Stimulated activated CD4-positive, alpha-beta T cell treated with anti-CD3 and anti-CD28 coated beads, Interleukin-1b, Interleukin-23, amount 100 ng/mL, for 1 hour (primary cell): ENCODE data around the gene ARHGEF35.
"Not testable (repeated sequence)": the region's sequence is repeated elsewhere in the genome, so short reads cannot be mapped to it uniquely, and the experiment has no call there.

ENCODE experiments used
- DNase-seq, 2 donors: peaks; one replicate each; pipeline ENCODE4 v3.0.0-alpha.2; 2020; ENCODE audit warnings: low read depth in 2 of 2

The ARHGEF35 gene

GRCh38 chr7:144195212-144195872 lies at the start of gene ARHGEF35:
Gene ARHGEF35 (minus strand): TSS chr7:144195833. CDS start chr7:144188383, 7,450 bp downstream.
- not testable (repeated sequence) for DNase-seq

- not testable (repeated sequence) for DNase-seq
Measured at GRCh38 chr7:144245372-144245771, 49.7 kb upstream of the ARHGEF35 start.

- not testable (repeated sequence) for DNase-seq
Measured at GRCh38 chr7:144239365-144239764, 43.7 kb upstream of the ARHGEF35 start, which contains the start of gene OR2A42. Gene OR2A42 (minus strand): TSS chr7:144239605. CDS start chr7:144232843, 6,762 bp downstream.

GRCh38 chr7:144238530-144239082 lies 43.0 kb upstream of the ARHGEF35 start:
- not testable (repeated sequence) for DNase-seq

GRCh38 chr7:144233039-144233438 lies 37.4 kb upstream of the ARHGEF35 start:
- not testable (repeated sequence) for DNase-seq

- DNase-seq = not testable (repeated sequence)
Measured at GRCh38 chr7:144231027-144231426, 35.4 kb upstream of the ARHGEF35 start.

- DNase-seq = not testable (repeated sequence)
Measured at GRCh38 chr7:144228810-144229209, 33.2 kb upstream of the ARHGEF35 start.

GRCh38 chr7:144226866-144227265 lies 31.2 kb upstream of the ARHGEF35 start:
- not testable (repeated sequence) for DNase-seq

- DNase-seq = not testable (repeated sequence)
Measured at GRCh38 chr7:144223675-144224074, 28.0 kb upstream of the ARHGEF35 start.

GRCh38 chr7:144220531-144220930 lies 24.9 kb upstream of the ARHGEF35 start:
- DNase-seq = not testable (repeated sequence)

- DNase-seq = not testable (repeated sequence)
Measured at GRCh38 chr7:144219149-144219548, 23.5 kb upstream of the ARHGEF35 start.

GRCh38 chr7:144218581-144218980 lies 22.9 kb upstream of the ARHGEF35 start:
- not testable (repeated sequence) for DNase-seq

GRCh38 chr7:144217200-144217599 lies 21.6 kb upstream of the ARHGEF35 start:
- DNase-seq = not testable (repeated sequence)

- DNase-seq = not testable (repeated sequence)
Measured at GRCh38 chr7:144205306-144205705, 9.7 kb upstream of the ARHGEF35 start.

GRCh38 chr7:144203086-144203485 lies 7.5 kb upstream of the ARHGEF35 start:
- DNase-seq = not testable (repeated sequence)

GRCh38 chr7:144201978-144202377 lies 6.3 kb upstream of the ARHGEF35 start:
- not testable (repeated sequence) for DNase-seq

- not testable (repeated sequence) for DNase-seq
Measured at GRCh38 chr7:144198934-144199333, 3.3 kb upstream of the ARHGEF35 start.

- not testable (repeated sequence) for DNase-seq
Measured at GRCh38 chr7:144194453-144194852, 1.2 kb downstream of the ARHGEF35 start.

- DNase-seq = not testable (repeated sequence)
Measured at GRCh38 chr7:144193782-144194181, 1.9 kb downstream of the ARHGEF35 start.

GRCh38 chr7:144188578-144189171 lies 7.0 kb downstream of the ARHGEF35 start:
- not testable (repeated sequence) for DNase-seq

- not testable (repeated sequence) for DNase-seq
Measured at GRCh38 chr7:144187848-144188247, 7.8 kb downstream of the ARHGEF35 start.

GRCh38 chr7:144183166-144183565 lies 12.5 kb downstream of the ARHGEF35 start, which contains the start of gene CTAGE4:
Gene CTAGE4 (plus strand): TSS chr7:144183466. CDS start chr7:144183504, 38 bp downstream.
- not testable (repeated sequence) for DNase-seq

GRCh38 chr7:144179165-144179479 lies 16.5 kb downstream of the ARHGEF35 start:
- DNase-seq = not testable (repeated sequence)
